Stimulated activated CD8-positive, alpha-beta memory T cell treated with anti-CD3 and anti-CD28 coated beads, Interleukin-15, amount 100 ng/mL, for 48 hours (primary cell): ENCODE measurements around the gene RLIM.

Experiments
- DNase-seq, 2 donors: peaks; one replicate each; pipeline ENCODE4 v3.0.0-alpha.2; 2020; ENCODE audit warnings: low read depth in 2 of 2

The RLIM gene

GRCh38 chrX:74536832-74537371, 77.5 kb downstream of the RLIM start:
- DNase-seq = no peak

- DNase-seq = no peak
Measured at GRCh38 chrX:74536152-74536831, 78.1 kb downstream of the RLIM start.

DNA sequence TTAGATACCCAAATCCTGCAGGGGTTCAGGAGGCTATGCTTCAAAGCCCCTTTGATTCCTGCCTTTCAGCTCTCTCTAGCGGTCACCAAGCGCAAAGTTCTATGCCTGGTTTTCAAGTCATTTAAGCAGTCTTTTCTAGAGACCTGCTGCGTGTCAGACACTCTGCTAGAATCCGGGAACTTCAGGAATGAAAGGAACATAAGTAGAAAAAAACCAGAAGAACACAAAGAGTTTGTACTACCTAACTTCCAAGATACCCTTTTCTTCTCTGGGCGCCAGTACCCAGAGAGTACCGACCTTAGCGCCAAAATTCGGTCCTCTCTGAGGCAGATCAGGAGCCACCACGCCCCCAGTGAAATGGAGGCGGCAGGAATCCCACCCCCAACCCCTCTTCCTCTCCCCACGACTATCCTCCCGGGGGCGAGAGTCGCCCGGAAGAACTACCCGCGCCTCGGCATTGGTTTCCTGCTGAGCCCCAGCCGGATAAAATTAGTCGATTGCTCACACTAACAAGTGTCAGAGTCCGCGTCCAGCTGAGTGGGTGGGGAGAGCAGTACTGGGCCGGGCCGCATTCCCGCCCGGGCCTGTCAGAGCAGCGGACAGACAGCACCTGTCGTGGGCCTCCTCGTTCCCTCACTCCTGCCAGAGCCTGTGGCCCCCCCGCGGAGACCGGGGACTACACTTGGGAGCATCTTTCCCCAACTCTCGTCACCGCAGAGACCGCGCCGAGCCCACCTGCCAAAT, 78.8 kb downstream of the RLIM start:
- no peak for DNase-seq
